SH-SY5Y (cell line): ENCODE data around the gene RABGAP1L.

ENCODE experiments used
- GATA2 ChIP-seq: IDR thresholded peaks from 2 replicates; pipeline ENCODE4 v1.6.1; 2011; ENCODE audit warnings: mild to moderate bottlenecking, low read depth, low read length
- GATA3 ChIP-seq: IDR thresholded peaks from 2 replicates; pipeline ENCODE4 v1.6.1; 2011; ENCODE audit warnings: low read depth, mild to moderate bottlenecking, low read length, moderate library complexity

DNA sequence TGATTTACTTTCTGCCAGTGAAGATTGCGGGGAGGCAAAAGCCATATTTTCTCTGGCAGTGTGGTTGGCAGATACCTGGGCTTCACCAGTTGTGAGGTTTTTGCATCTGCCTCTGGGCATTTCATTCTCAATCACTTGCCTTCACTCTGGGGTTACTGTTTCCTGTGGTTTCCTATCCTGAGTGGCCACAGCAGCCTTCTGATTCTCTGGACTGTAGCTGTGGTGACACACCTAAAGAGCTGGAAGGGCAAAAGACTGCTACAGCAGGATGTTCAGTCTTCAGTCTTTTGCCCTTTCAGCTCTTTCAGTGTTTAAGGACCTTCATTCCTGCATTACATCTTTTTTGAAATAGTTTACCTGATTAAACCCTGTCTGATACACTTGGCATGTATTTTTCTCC, 237.9 kb downstream of the RABGAP1L start:
- TF ChIP-seq GATA2 (no peak), GATA3 (no peak)
